ENCODE results near the gene AADACL2. TPM values are rescaled to one million over a fixed set of nuclear protein-coding genes. Genes with fewer than 3 reads are reported as not detected.

Gene AADACL2
- polyA plus RNA-seq, 2 of the 4 experiments (the other 2 are of a cell fraction), result not detected

- DNase-seq (ENCODE audit: low read depth in 1 of 2, low spot score in 1 of 2) (no peak), ATAC-seq (no peak), FAIRE-seq (no peak)
- TF ChIP-seq CBX8 (IDR thresholded peaks at IDR 0.05), result no peak
- TF ChIP-seq CHD4 (IDR thresholded peaks at IDR 0.05; ENCODE audit: borderline replicate concordance), result no peak
- no peak for TF ChIP-seq EHF (CRISPR knock-in tag; IDR thresholded peaks at IDR 0.05)
- no peak for TF ChIP-seq CEBPB (IDR thresholded peaks at IDR 0.05)
- TF ChIP-seq FOXS1 (CRISPR knock-in tag; IDR thresholded peaks at IDR 0.05), result no peak
- no peak for TF ChIP-seq NFE2L2 (conservative IDR thresholded peaks at IDR 0.05; ENCODE audit: low read length)
- no peak for TF ChIP-seq HEYL (CRISPR knock-in tag; IDR thresholded peaks at IDR 0.05)
- TF ChIP-seq PBX3 (IDR thresholded peaks at IDR 0.05), result no peak
- TF ChIP-seq JUN (IDR thresholded peaks at IDR 0.05), result no peak
- TF ChIP-seq POLR2AphosphoS2 (conservative IDR thresholded peaks at IDR 0.05; ENCODE audit: low read length), result no peak
- no peak for TF ChIP-seq ESRRA (IDR thresholded peaks at IDR 0.05; ENCODE audit: borderline replicate concordance, low read length)
- TF ChIP-seq BCL3 (IDR thresholded peaks at IDR 0.05), result no peak
- no peak for TF ChIP-seq ZNF302 (CRISPR knock-in tag; IDR thresholded peaks at IDR 0.05)
- TF ChIP-seq ZC3H11A (IDR thresholded peaks at IDR 0.05), result no peak
- no peak for TF ChIP-seq BHLHE40 (IDR thresholded peaks at IDR 0.05; ENCODE audit: low read depth, low read length)
- TF ChIP-seq HDAC2 (IDR thresholded peaks at IDR 0.05), result no peak
- TF ChIP-seq NR3C1 (IDR thresholded peaks at IDR 0.05), result no peak
- no peak for TF ChIP-seq ZFP36 (IDR thresholded peaks at IDR 0.05; ENCODE audit: borderline replicate concordance, partially characterized antibody)
- no peak for TF ChIP-seq HOXA7 (CRISPR knock-in tag; IDR thresholded peaks at IDR 0.05)
- no peak for TF ChIP-seq TFCP2L1 (CRISPR knock-in tag; IDR thresholded peaks at IDR 0.05)
- CTCF ChIA-PET, result no interaction called here
- POLR2A ChIA-PET, result no interaction called here
- Histone ChIP-seq H3K4me2 (no peak overlapping the region), H3K4me1 (no peaks in the 10 kb centered on the region; the same call in 2 of the 3 replicates), H3K9me3 (peaks cover 2% of the 10 kb centered on the region; the same call in 1 of the 3 replicates), H3K27ac (no peak overlapping the region), H3K4me3 (no peak overlapping the region)
- WGBS (ENCODE audit: missing lambda C conversion rate), result 76% methylated on average over 4 of the region's 4 CpGs
Measured at GRCh38 chr3:151753846-151754245, 20.1 kb downstream of the AADACL2 start.

DNA sequence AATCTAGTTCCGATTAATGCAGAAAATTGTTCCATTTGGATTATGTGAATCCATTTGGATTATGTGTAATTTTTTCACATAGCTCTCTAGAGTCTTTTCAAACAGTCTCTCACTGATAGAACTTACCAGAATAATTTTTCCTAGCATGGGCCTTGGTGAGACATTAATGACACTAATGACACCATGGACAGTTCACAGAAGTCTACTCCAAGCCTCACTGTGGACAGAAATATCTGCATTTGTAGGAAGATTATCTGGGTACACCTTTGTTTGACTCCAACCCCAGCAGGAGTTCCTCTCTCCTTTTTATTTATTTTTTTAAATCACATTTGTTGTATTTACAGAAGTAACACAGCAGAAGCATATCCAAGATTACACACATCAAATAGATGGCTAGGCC, 27.9 kb downstream of the AADACL2 start:
- FAIRE-seq (no peak), ATAC-seq (no peak), DNase-seq (ENCODE audit: low read depth in 1 of 2, low spot score in 1 of 2) (no peak)
- Histone ChIP-seq H3K9me3 (peaks cover 7% of the 10 kb centered on the region; the same call in 2 of the 3 replicates), H3K4me1 (peaks cover 10% of the 10 kb centered on the region), H3K27ac (no peak overlapping the region), H3K4me2 (no peak overlapping the region), H3K4me3 (no peak overlapping the region)
- ChIA-PET CTCF (no interaction called here), POLR2A (interaction anchor here (0.7 kb wide), 1 partner anchor 258 kb away, joined by 5 read pairs; no protein-coding TSS in a partner anchor)
- WGBS (ENCODE audit: missing lambda C conversion rate), result 94% methylated on average over 1 of the region's 1 CpG
- TF ChIP-seq FOSL2 (IDR thresholded peaks at IDR 0.05), result no peak
- no peak for TF ChIP-seq FOSL2 (CRISPR knock-in tag; IDR thresholded peaks at IDR 0.05)
- TF ChIP-seq SMC3 (IDR thresholded peaks at IDR 0.05), result no peak
- no peak for TF ChIP-seq CEBPB (IDR thresholded peaks at IDR 0.05)
- TF ChIP-seq, protein P1, sequence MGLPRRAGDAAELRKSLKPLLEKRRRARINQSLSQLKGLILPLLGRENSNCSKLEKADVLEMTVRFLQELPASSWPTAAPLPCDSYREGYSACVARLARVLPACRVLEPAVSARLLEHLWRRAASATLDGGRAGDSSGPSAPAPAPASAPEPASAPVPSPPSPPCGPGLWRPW (IDR thresholded peaks at IDR 0.05), result no peak
- TF ChIP-seq FOSB (CRISPR knock-in tag; IDR thresholded peaks at IDR 0.05), result no peak
- no peak for TF ChIP-seq PHF8 (IDR thresholded peaks at IDR 0.05; ENCODE audit: borderline replicate concordance, low read depth)
- no peak for TF ChIP-seq ATOH8 (CRISPR knock-in tag; IDR thresholded peaks at IDR 0.05; ENCODE audit: low read depth)
- TF ChIP-seq JUNB (IDR thresholded peaks at IDR 0.05), result no peak
- no peak for TF ChIP-seq NPAS2 (CRISPR knock-in tag; IDR thresholded peaks at IDR 0.05; ENCODE audit: borderline replicate concordance)
- TF ChIP-seq NFE2L2 (conservative IDR thresholded peaks at IDR 0.05; ENCODE audit: low read length), result no peak
- no peak for TF ChIP-seq HDAC2 (IDR thresholded peaks at IDR 0.05)
- TF ChIP-seq, protein P2, sequence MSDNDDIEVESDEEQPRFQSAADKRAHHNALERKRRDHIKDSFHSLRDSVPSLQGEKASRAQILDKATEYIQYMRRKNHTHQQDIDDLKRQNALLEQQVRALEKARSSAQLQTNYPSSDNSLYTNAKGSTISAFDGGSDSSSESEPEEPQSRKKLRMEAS (IDR thresholded peaks at IDR 0.05), result no peak
- TF ChIP-seq, protein P3, sequence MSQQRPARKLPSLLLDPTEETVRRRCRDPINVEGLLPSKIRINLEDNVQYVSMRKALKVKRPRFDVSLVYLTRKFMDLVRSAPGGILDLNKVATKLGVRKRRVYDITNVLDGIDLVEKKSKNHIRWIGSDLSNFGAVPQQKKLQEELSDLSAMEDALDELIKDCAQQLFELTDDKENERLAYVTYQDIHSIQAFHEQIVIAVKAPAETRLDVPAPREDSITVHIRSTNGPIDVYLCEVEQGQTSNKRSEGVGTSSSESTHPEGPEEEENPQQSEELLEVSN (IDR thresholded peaks at IDR 0.05; ENCODE audit: borderline replicate concordance, low read depth), result no peak
- no peak for TF ChIP-seq RAD21 (conservative IDR thresholded peaks at IDR 0.05 in 1 of 2, IDR thresholded peaks at IDR 0.05 in 1 of 2)
- no peak for TF ChIP-seq RCOR1 (IDR thresholded peaks at IDR 0.05; ENCODE audit: low read depth, low read length)

Measured in A549 (cell line).